HG03097 (cell line): ENCODE results near the gene COL4A6.

Source experiments
- ATAC-seq: cut with Tn5 transposase; IDR thresholded peaks from one replicate; pipeline ENCODE4 v1.9.1; 2021; ENCODE audit not compliant: unreplicated experiment, low FRiP score

Gene COL4A6

GRCh38 chrX:108221301-108221864 is 216.8 kb downstream of the COL4A6 start:
- ATAC-seq = no peak

- no peak for ATAC-seq
These were observed 218.1 kb downstream of the COL4A6 start for GRCh38 chrX:108219949-108220601.

GRCh38 chrX:108217876-108218275 is 220.3 kb downstream of the COL4A6 start:
- ATAC-seq = no peak

GRCh38 chrX:108216919-108217571 is 221.2 kb downstream of the COL4A6 start:
- no peak for ATAC-seq

GRCh38 chrX:108216405-108216804 is 221.8 kb downstream of the COL4A6 start:
- ATAC-seq = no peak

- ATAC-seq = no peak
These were observed 226.9 kb downstream of the COL4A6 start for GRCh38 chrX:108211301-108211700.

DNA sequence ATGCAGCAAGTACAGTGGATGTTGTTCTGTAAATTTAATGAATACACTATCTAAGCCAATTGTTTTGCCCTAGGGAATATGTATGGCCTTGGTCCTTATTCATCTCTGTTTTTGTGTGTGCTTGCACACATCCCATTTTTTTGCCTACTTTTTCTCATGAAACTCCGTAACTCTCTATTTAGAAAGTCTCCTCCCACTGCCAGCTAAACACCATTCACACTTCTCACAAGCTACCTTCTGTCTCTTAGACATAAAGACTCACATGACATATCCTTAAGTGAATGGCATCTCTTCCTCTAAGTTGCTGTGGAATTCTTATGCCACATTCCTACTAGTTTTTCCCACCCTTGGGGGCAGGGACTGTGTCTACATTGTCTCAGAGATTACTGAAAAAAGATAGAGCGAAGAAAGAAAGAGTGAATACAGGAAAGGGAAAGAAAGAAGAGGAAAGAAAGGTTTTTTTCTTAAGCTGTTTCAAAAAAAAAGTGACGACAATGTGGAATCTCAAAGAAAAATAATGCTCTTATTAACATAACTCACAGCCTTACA is 229.1 kb downstream of the COL4A6 start:
- no peak for ATAC-seq

GRCh38 chrX:108203540-108203939 is 234.7 kb downstream of the COL4A6 start:
- no peak for ATAC-seq

DNA sequence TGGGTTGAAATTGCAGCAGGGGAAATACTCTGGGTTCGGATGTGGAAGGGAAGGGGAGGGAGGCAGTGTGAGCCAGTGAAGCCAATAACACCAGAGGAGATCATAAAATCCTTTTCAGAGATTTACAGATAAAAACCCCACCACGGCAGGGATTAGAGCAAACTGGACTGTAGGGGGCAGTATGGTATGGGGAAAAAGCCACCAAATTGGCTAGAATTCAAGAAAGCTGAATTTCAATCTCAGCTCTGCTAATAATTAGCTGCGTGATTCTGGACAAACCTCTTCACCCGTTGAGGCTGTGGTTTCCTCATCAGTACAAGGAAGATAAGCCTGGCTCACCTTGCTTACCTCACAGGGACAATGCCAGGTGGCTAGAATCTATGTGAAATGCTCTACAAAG is 238.5 kb downstream of the COL4A6 start:
- no peak for ATAC-seq

DNA sequence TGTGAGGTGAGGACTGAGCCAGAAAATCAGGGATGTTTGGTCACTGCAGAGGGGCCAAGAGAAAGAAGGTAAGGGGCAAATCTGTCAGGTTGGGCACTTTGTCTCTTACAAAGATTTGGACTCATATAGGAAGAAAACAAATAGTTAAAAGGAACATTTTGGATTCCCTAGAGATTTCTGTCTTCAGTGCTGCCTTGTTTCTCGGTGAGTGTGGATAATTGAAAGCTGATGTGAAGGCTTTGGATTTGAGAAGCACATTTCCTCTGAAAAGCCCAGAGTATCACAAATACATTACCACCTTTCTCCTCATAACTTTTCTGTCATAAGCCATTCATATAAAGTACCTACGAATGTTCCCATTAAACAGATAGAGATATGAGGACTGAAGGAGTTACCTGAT is 239.2 kb downstream of the COL4A6 start:
- ATAC-seq = no peak

GRCh38 chrX:108198420-108198819 is 239.8 kb downstream of the COL4A6 start:
- ATAC-seq = no peak

DNA sequence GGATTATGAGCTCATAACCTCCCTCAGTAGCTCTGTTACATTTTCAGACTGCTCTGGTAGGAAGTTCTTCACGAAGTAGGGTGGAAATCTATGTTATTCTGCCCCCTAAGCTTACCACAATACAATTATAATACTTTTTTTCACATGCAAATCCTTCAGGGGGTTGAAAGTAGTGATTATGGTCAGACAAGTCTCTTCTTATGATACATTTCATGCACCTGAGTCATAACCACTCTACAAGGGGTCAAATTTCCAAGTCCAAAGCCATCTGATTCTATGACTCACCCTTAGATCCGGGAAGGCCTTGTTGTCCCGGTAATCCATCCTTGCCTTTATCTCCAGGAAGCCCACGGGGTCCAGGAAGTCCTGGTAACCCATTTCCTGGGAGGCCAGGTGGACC is 251.4 kb downstream of the COL4A6 start:
- no peak for ATAC-seq

GRCh38 chrX:108178143-108178498 is 260.1 kb downstream of the COL4A6 start:
- ATAC-seq = no peak

DNA sequence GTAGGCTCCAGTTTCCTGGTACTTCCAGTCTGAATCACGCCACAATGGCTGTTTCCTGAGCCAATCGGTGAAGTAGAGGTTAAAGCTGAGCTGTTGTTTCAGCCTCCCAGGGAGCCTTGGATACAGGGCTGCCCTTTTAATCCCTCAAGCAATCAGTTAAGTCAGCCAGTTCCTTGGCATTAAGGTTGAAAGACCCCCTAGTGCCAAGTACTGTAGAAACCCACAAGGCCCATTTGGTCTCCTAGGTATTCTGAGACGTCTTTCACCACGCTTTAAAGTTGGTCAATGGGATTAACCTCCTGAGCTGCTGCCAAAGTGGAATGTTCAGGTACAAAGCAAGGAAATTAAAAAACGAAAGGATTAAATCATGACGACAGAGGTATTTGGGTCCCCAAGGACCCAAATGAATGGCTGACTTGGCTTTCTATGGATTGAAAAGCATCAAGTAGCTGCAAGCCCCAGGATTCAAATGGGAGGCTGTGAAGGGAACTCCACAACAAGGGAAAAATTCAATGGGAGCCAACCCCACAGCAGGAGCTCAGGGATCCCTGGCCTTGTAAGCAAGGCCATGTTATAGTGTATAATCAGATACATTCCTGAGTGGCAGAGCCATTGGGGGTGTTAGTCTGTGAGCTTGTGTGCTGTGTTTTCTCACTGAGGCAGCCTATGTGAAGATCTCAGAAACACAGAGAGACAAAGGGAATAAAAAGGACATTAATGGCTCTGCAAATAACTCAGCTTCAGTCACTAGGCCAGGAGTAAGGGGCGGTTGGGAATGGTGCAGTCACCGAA is 260.7 kb downstream of the COL4A6 start:
- ATAC-seq = no peak

DNA sequence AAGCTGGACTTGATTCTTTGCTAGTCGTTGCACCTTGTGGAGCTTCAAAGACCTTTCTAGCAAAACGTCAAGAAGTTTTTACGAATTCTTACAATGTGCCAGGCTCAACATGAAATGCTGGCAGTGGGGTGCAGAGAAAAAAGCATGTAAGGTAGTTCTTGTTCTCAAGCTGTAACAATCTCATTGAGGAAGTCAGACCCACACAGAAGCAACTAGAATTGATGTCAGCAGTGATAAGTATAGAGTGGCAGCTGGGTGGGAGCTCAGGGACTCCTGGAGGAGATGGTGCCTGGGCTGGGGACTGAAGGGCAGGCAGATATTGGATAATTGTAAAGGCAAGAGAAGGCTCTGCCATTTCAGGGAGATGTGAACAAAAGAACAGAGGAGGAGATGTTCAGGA is 264.3 kb downstream of the COL4A6 start:
- ATAC-seq = no peak

GRCh38 chrX:108171671-108172070 is 266.6 kb downstream of the COL4A6 start:
- no peak for ATAC-seq

DNA sequence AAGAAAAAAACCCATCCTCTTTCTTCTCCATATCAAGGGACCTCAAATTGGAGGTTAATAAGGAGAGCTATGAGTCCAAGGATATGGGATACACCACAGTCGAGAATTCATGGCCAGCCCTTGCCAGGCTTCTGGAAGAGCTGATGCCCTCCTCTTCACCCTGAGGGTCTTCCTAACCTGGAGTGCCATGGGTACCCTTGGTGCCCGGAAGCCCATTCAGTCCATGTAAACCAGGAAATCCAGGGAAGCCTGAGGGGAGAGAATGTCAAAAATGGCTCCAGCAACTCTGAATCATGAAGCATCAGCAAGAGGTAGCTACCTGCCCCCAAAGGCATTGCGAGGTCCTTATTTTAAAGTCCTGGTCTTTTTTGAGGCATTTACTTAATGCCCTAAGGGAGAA is 268.5 kb downstream of the COL4A6 start:
- no peak for ATAC-seq

- ATAC-seq = no peak
These were observed 269.1 kb downstream of the COL4A6 start for GRCh38 chrX:108168961-108169740.

DNA sequence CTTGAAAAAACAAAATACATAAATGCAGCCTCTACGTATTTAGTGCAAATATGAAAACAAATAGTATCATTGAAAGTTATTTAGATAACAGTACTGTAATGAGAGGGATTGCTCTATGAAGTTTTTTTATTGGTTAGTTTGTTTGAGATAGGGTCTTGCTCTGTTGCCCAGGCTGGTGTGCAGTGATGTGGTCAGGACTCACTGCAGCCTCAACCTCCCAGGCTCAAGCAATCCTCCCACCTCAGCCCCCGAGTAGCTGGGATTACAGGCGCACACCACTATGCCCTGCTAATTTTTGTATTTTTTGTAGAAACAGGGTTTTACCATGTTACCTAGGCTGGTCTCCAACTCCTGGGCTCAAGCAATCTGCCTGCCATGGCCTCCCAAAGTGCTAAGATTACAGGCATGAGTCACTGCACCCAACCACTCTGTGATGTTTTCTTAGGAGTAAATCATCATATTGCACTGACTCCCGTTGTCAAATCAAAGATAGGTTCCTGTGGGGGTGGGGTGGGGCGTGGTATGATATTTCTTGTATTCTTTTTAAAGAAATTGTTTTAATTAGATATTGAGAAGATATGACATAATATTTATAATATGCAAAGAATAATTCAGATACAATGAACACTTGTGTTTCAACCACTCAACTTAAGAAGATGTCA is 270.9 kb downstream of the COL4A6 start:
- ATAC-seq = no peak
